K562 (cell line): ENCODE measurements around the gene ASRGL1. TPM values are rescaled to one million over a fixed set of nuclear protein-coding genes. Genes with fewer than 3 reads are reported as not detected.

Experiments
- ARID1B ChIP-seq: fragments of 450-650 bp; IDR thresholded peaks from 2 replicates; pipeline ENCODE4 v1.6.1; 2016; ENCODE audit warnings: antibody characterized with exemption, mild to moderate bottlenecking, inconsistent platforms
- CBX3 ChIP-seq, 2 experiments: IDR thresholded peaks; 1 replicate in 1 of 2; 2 replicates in 1 of 2; pipeline ENCODE4 v1.6.1; 2012; ENCODE audit warnings: inconsistent platforms in 2 of 2, low read length in 2 of 2, borderline replicate concordance in 1 of 2, control low read depth in 1 of 2
- CREM ChIP-seq: IDR thresholded peaks from 2 replicates; pipeline ENCODE4 v1.6.1; 2014; ENCODE audit warnings: antibody characterized with exemption, low read depth
- CTBP1 ChIP-seq: fragments of 450-650 bp; IDR thresholded peaks from 2 replicates; pipeline ENCODE4 v1.6.1; 2016; ENCODE audit warnings: borderline replicate concordance
- DPF2 ChIP-seq: fragments of 450-650 bp; IDR thresholded peaks from 2 replicates; pipeline ENCODE4 v1.6.1; 2016
- EZH2 ChIP-seq: IDR thresholded peaks from 2 replicates; pipeline ENCODE4 v1.6.1; 2012; ENCODE audit warnings: low read depth, mild to moderate bottlenecking, inconsistent platforms, low read length, borderline replicate concordance
- HEY1 ChIP-seq: fragments of 250-450 bp; sonication (Bioruptor Pico); IDR thresholded peaks from 2 replicates; pipeline ENCODE4 v1.5.0; 2020; ENCODE audit warnings: mild to moderate bottlenecking, moderate library complexity, borderline replicate concordance
- KAT8 ChIP-seq: fragments of 450-650 bp; IDR thresholded peaks from 2 replicates; pipeline ENCODE4 v1.6.1; 2016; ENCODE audit warnings: low read depth, mild to moderate bottlenecking
- PHF20 ChIP-seq: fragments of 450-650 bp; IDR thresholded peaks from 2 replicates; pipeline ENCODE4 v1.6.1; 2018; ENCODE audit not compliant: partially characterized antibody
- RB1 ChIP-seq: fragments of 450-650 bp; IDR thresholded peaks from 2 replicates; pipeline ENCODE4 v1.6.1; 2017; ENCODE audit warnings: low read depth, mild to moderate bottlenecking
- polyA plus RNA-seq, 8 experiments: library from polyadenylated mRNA; depleted of rRNA in 4 of 8; stranded (reverse) in 5 of 8; unstranded in 3 of 8; fragments of >200 nt; fragmentation: Nextera tagmentation in 2 of 8; fragmentation: Illumina TruSeq in 1 of 8; extraction: Ambion mirVana in 2 of 8; extraction: Trizol in 1 of 8; gene quantifications; 2 replicates each; pipeline versions ENCODE4 v1.2.1 to v1.2.3, GENCODE V29; 2011 to 2014; ENCODE audit warnings: inconsistent platforms in 1 of 8, missing spikeins in 1 of 8
- total RNA-seq, 7 experiments: library from RNA; depleted of rRNA in 6 of 7; stranded (reverse); fragments of >200 nt in 6 of 7; fragmentation: Illumina TruSeq in 2 of 7; extraction: Trizol in 2 of 7; gene quantifications; 2 replicates each; pipeline versions ENCODE4 v1.2.1 to v1.2.3, GENCODE V29; 2011 to 2021; ENCODE audit warnings: low replicate concordance in 1 of 7
- TF ChIP-seq, protein P1 (sequence below): fragments of 200-600 bp; sonication (generic); IDR thresholded peaks from one replicate; pipeline ENCODE4 v1.6.1; 2012; ENCODE audit warnings: mild to moderate bottlenecking, low read depth, low read length, inconsistent platforms
- TF ChIP-seq, protein P2 (sequence below): fragments of 450-650 bp; formaldehyde crosslinking; IDR thresholded peaks from 2 replicates; pipeline ENCODE4 v1.4.0; 2020; ENCODE audit warnings: mild to moderate bottlenecking, moderate library complexity
- TF ChIP-seq, protein P3 (sequence below): fragments of 200-800 bp; sonication (Bioruptor generic); IDR thresholded peaks from 2 replicates; pipeline ENCODE4 v1.6.1; 2017; ENCODE audit warnings: missing genetic modification characterization, missing compliant biosample characterization

The ASRGL1 gene
- total and polyA plus RNA-seq, 9 of the 15 experiments (the other 6 are each of a cell fraction or from before 2014, with no cell fraction given) = 3.1 to 23.0 (median 11.2) TPM

DNA sequence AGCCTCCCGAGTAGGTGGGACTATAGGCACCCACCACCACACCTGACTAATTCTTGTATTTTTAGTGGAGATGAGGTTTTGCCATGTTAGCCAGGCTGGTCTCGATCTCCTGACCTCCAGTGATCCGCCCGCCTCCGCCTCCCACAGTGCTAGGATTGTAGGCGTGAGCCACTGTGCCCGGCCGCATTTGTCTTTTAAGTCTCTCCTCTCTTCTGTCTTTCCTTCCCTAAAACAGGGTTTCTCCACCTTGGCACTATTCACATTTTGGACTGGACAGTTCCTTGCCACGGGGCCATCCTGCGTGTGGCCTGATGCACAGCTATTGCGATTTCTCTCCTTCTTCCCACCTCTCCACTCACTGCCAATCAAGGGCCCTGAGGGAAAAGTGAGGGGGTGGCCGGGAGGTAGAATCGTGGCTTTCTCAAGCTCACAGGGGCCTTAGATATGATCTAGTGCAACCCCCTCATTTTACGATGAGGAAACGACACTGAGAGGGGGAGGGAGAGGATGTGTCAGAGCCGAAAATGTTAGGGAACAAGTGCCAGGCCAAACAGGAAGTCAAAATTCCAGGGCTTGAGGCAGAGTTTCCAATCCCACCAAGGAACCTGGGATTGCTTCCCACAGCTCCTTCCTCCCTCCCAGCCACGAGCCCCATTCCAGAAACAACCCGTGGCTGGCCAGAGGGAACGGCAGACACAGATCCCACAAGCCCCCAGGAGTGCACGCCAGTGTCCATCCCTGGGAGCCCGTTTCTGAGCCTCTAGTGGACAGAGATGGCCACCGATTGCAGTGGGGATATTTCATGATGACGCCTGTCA is 102.7 kb downstream of the ASRGL1 start (continued):
- TF ChIP-seq, protein P1, sequence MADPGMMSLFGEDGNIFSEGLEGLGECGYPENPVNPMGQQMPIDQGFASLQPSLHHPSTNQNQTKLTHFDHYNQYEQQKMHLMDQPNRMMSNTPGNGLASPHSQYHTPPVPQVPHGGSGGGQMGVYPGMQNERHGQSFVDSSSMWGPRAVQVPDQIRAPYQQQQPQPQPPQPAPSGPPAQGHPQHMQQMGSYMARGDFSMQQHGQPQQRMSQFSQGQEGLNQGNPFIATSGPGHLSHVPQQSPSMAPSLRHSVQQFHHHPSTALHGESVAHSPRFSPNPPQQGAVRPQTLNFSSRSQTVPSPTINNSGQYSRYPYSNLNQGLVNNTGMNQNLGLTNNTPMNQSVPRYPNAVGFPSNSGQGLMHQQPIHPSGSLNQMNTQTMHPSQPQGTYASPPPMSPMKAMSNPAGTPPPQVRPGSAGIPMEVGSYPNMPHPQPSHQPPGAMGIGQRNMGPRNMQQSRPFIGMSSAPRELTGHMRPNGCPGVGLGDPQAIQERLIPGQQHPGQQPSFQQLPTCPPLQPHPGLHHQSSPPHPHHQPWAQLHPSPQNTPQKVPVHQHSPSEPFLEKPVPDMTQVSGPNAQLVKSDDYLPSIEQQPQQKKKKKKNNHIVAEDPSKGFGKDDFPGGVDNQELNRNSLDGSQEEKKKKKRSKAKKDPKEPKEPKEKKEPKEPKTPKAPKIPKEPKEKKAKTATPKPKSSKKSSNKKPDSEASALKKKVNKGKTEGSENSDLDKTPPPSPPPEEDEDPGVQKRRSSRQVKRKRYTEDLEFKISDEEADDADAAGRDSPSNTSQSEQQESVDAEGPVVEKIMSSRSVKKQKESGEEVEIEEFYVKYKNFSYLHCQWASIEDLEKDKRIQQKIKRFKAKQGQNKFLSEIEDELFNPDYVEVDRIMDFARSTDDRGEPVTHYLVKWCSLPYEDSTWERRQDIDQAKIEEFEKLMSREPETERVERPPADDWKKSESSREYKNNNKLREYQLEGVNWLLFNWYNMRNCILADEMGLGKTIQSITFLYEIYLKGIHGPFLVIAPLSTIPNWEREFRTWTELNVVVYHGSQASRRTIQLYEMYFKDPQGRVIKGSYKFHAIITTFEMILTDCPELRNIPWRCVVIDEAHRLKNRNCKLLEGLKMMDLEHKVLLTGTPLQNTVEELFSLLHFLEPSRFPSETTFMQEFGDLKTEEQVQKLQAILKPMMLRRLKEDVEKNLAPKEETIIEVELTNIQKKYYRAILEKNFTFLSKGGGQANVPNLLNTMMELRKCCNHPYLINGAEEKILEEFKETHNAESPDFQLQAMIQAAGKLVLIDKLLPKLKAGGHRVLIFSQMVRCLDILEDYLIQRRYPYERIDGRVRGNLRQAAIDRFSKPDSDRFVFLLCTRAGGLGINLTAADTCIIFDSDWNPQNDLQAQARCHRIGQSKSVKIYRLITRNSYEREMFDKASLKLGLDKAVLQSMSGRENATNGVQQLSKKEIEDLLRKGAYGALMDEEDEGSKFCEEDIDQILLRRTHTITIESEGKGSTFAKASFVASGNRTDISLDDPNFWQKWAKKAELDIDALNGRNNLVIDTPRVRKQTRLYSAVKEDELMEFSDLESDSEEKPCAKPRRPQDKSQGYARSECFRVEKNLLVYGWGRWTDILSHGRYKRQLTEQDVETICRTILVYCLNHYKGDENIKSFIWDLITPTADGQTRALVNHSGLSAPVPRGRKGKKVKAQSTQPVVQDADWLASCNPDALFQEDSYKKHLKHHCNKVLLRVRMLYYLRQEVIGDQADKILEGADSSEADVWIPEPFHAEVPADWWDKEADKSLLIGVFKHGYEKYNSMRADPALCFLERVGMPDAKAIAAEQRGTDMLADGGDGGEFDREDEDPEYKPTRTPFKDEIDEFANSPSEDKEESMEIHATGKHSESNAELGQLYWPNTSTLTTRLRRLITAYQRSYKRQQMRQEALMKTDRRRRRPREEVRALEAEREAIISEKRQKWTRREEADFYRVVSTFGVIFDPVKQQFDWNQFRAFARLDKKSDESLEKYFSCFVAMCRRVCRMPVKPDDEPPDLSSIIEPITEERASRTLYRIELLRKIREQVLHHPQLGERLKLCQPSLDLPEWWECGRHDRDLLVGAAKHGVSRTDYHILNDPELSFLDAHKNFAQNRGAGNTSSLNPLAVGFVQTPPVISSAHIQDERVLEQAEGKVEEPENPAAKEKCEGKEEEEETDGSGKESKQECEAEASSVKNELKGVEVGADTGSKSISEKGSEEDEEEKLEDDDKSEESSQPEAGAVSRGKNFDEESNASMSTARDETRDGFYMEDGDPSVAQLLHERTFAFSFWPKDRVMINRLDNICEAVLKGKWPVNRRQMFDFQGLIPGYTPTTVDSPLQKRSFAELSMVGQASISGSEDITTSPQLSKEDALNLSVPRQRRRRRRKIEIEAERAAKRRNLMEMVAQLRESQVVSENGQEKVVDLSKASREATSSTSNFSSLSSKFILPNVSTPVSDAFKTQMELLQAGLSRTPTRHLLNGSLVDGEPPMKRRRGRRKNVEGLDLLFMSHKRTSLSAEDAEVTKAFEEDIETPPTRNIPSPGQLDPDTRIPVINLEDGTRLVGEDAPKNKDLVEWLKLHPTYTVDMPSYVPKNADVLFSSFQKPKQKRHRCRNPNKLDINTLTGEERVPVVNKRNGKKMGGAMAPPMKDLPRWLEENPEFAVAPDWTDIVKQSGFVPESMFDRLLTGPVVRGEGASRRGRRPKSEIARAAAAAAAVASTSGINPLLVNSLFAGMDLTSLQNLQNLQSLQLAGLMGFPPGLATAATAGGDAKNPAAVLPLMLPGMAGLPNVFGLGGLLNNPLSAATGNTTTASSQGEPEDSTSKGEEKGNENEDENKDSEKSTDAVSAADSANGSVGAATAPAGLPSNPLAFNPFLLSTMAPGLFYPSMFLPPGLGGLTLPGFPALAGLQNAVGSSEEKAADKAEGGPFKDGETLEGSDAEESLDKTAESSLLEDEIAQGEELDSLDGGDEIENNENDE = no peak
- TF ChIP-seq ARID1B (no peak), HEY1 (CRISPR knock-in tag) (no peak), PHF20 (no peak), CREM (peak; percentile 68), RB1 (no peak), CBX3 (IDR thresholded peaks at IDR 0.05; ENCODE audit: borderline replicate concordance in 1 of 2, low read length in 2 of 2) (no peak), KAT8 (no peak), EZH2 (no peak), CTBP1 (no peak), DPF2 (peak; percentile 35; the same call in 1 of the 2 replicates)
- TF ChIP-seq, protein P2, sequence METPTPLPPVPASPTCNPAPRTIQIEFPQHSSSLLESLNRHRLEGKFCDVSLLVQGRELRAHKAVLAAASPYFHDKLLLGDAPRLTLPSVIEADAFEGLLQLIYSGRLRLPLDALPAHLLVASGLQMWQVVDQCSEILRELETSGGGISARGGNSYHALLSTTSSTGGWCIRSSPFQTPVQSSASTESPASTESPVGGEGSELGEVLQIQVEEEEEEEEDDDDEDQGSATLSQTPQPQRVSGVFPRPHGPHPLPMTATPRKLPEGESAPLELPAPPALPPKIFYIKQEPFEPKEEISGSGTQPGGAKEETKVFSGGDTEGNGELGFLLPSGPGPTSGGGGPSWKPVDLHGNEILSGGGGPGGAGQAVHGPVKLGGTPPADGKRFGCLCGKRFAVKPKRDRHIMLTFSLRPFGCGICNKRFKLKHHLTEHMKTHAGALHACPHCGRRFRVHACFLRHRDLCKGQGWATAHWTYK (CRISPR knock-in tag) = no peak
- TF ChIP-seq, protein P3, sequence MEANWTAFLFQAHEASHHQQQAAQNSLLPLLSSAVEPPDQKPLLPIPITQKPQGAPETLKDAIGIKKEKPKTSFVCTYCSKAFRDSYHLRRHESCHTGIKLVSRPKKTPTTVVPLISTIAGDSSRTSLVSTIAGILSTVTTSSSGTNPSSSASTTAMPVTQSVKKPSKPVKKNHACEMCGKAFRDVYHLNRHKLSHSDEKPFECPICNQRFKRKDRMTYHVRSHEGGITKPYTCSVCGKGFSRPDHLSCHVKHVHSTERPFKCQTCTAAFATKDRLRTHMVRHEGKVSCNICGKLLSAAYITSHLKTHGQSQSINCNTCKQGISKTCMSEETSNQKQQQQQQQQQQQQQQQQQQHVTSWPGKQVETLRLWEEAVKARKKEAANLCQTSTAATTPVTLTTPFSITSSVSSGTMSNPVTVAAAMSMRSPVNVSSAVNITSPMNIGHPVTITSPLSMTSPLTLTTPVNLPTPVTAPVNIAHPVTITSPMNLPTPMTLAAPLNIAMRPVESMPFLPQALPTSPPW (CRISPR knock-in tag) = peak; percentile 43; the same call in 1 of the 2 replicates
